GM08714 (cell line): ENCODE data around the gene MSMO1.
A peak's percentile ranks its signal among the peaks of the same experiment; 100 is the strongest.

Source experiments
- H3K4me3 ChIP-seq: fragments of 200-500 bp; sonication (Bioruptor generic); 2 replicates; pipeline ENCODE4 v1.5.1; 2014; ENCODE audit warnings: mild to moderate bottlenecking, low read length, inconsistent platforms
- ZNF274 ChIP-seq: IDR thresholded peaks from 2 replicates; pipeline ENCODE4 v1.6.1; 2012; ENCODE audit warnings: mild to moderate bottlenecking, low read depth, low read length

Gene MSMO1

GRCh38 chr4:165364452-165365080 is 37.1 kb downstream of the MSMO1 start:
- TF ChIP-seq ZNF274: no peak
- H3K4me3 ChIP-seq: no peak overlapping the region

- H3K4me3 ChIP-seq: no peak overlapping the region
- TF ChIP-seq ZNF274: no peak
Measured at GRCh38 chr4:165367040-165367439, 39.6 kb downstream of the MSMO1 start.

GRCh38 chr4:165368114-165368513 is 40.6 kb downstream of the MSMO1 start:
- TF ChIP-seq ZNF274: no peak
- no peak overlapping the region for H3K4me3 ChIP-seq

- TF ChIP-seq ZNF274: no peak
- H3K4me3 ChIP-seq: no peak overlapping the region
Measured at GRCh38 chr4:165368567-165368966, 41.1 kb downstream of the MSMO1 start.

- TF ChIP-seq ZNF274: no peak
- H3K4me3 ChIP-seq: no peak overlapping the region
Measured at GRCh38 chr4:165369522-165369921, 42.1 kb downstream of the MSMO1 start.

- no peak overlapping the region for H3K4me3 ChIP-seq
- TF ChIP-seq ZNF274: no peak
Measured at GRCh38 chr4:165370530-165370929, 43.1 kb downstream of the MSMO1 start.

GRCh38 chr4:165375465-165375864 is 48.0 kb downstream of the MSMO1 start:
- TF ChIP-seq ZNF274: no peak

GRCh38 chr4:165378398-165378744 is 50.9 kb downstream of the MSMO1 start:
- H3K4me3 ChIP-seq: no peak overlapping the region; the same call in 1 of the 2 replicates
- no peak for TF ChIP-seq ZNF274

More at GRCh38 chr4:165375465-165375864, 48.0 kb downstream of the MSMO1 start:
- no peak overlapping the region for H3K4me3 ChIP-seq

GRCh38 chr4:165378745-165379677 is 51.5 kb downstream of the MSMO1 start, which contains the start of gene CPE:
CPE (plus strand) TSS chr4:165379008; CDS start chr4:165379222, 214 bp downstream.
- peak within 1 kb of the TSS; percentile 17; the same call in 1 of the 2 replicates for H3K4me3 ChIP-seq
- no peak for TF ChIP-seq ZNF274

GRCh38 chr4:165379678-165380064 is 52.2 kb downstream of the MSMO1 start:
- TF ChIP-seq ZNF274: no peak
- no peak overlapping the region for H3K4me3 ChIP-seq

GRCh38 chr4:165380805-165381204 is 53.3 kb downstream of the MSMO1 start:
- no peak overlapping the region for H3K4me3 ChIP-seq
- TF ChIP-seq ZNF274: no peak

- no peak for TF ChIP-seq ZNF274
- no peak overlapping the region for H3K4me3 ChIP-seq
Measured at GRCh38 chr4:165381821-165382373, 54.4 kb downstream of the MSMO1 start.

- H3K4me3 ChIP-seq: no peak overlapping the region
- TF ChIP-seq ZNF274: no peak
Measured at GRCh38 chr4:165382640-165383039, 55.2 kb downstream of the MSMO1 start.

- TF ChIP-seq ZNF274: no peak
Measured at GRCh38 chr4:165383591-165384073, 56.2 kb downstream of the MSMO1 start.

More at GRCh38 chr4:165383591-165384073, 56.2 kb downstream of the MSMO1 start:
- no peak overlapping the region for H3K4me3 ChIP-seq
